PFSK-1 (cell line): ENCODE data around the gene ISL2.

ENCODE experiments used
- POLR2AphosphoS5 ChIP-seq: IDR thresholded peaks from 2 replicates; pipeline ENCODE4 v1.6.1; 2012; ENCODE audit warnings: low read depth, mild to moderate bottlenecking, control low read depth, low read length, moderate library complexity
- SIN3A ChIP-seq: IDR thresholded peaks from 2 replicates; pipeline ENCODE4 v1.6.1; 2012; ENCODE audit warnings: mild to moderate bottlenecking, low read length, moderate library complexity, borderline replicate concordance; ENCODE audit not compliant: insufficient read depth
- TAF1 ChIP-seq: IDR thresholded peaks from 2 replicates; pipeline ENCODE4 v1.6.1; 2012; ENCODE audit warnings: low read length, control low read depth, borderline replicate concordance; ENCODE audit not compliant: insufficient read depth
- TF ChIP-seq, protein P1 (sequence below), 2 experiments: IDR thresholded peaks; 2 replicates each; pipeline versions ENCODE4 v1.6.1 to v1.8.0; 2011 to 2012; ENCODE audit warnings: low read depth in 2 of 2, low read length in 2 of 2, control low read depth in 1 of 2, inconsistent platforms in 1 of 2, mild to moderate bottlenecking in 1 of 2, moderate library complexity in 1 of 2; ENCODE audit not compliant: insufficient read depth in 1 of 2

DNA sequence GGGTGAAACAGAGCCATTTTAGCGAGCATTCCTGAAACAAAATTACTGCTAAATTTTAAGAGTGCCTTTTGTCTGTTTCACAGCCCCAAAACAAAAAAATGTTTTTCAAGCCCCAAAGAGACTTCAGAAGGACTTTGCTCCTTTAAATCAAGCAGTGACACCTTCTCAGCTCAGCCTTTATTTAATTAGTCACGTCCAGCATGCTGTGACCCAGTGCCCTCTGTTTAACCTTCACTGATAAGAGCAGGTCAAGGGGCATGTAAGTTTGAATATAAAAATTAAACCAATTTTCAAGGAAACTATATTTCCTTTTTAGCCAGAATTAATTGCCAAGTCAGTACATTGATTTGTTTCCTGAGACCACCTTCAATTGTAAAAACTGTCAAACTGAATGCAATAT lies 40.6 kb downstream of the ISL2 start:
- TF ChIP-seq TAF1, result no peak
- TF ChIP-seq, protein P1, sequence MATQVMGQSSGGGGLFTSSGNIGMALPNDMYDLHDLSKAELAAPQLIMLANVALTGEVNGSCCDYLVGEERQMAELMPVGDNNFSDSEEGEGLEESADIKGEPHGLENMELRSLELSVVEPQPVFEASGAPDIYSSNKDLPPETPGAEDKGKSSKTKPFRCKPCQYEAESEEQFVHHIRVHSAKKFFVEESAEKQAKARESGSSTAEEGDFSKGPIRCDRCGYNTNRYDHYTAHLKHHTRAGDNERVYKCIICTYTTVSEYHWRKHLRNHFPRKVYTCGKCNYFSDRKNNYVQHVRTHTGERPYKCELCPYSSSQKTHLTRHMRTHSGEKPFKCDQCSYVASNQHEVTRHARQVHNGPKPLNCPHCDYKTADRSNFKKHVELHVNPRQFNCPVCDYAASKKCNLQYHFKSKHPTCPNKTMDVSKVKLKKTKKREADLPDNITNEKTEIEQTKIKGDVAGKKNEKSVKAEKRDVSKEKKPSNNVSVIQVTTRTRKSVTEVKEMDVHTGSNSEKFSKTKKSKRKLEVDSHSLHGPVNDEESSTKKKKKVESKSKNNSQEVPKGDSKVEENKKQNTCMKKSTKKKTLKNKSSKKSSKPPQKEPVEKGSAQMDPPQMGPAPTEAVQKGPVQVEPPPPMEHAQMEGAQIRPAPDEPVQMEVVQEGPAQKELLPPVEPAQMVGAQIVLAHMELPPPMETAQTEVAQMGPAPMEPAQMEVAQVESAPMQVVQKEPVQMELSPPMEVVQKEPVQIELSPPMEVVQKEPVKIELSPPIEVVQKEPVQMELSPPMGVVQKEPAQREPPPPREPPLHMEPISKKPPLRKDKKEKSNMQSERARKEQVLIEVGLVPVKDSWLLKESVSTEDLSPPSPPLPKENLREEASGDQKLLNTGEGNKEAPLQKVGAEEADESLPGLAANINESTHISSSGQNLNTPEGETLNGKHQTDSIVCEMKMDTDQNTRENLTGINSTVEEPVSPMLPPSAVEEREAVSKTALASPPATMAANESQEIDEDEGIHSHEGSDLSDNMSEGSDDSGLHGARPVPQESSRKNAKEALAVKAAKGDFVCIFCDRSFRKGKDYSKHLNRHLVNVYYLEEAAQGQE (IDR thresholded peaks at IDR 0.05; ENCODE audit: insufficient read depth in 1 of 2, low read depth in 2 of 2, low read length in 2 of 2), result no peak
- no peak for TF ChIP-seq POLR2AphosphoS5
- no peak for TF ChIP-seq SIN3A
